ENCODE results near the gene TIMM10. TPM values are rescaled to one million over a fixed set of nuclear protein-coding genes. Genes with fewer than 3 reads are reported as not detected.

TIMM10 gene
- total and polyA plus RNA-seq, 11 donors = 36.6 to 135 (median 46.4) TPM

DNA sequence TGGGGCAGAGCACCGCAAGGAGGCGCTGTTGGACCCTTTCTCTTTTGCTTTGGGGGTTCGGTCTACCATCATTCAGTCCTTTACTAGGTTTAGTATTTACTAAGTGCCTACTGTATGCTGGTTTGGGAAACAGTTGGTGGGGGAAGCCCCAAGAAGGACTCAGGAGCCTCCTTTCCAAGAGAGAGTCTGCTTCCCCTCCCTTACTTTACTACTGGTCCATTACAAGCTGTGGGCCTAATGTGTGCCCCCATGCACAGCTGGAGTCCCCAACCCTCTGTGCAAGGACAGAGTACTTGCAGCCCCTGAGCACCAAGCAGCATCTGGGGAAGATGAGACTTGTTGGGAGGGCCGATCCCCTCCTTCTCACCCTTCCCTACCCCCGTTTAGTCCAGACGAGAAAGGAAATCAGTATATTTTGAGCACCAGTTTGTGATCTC lies 37.8 kb upstream of the TIMM10 start:
- intact Hi-C loops (cut with DNase I) = loop anchor here (1.0 to 10.0 kb wide), 6 partner anchors 70 to 946 kb away; partner anchors contain the start of gene YPEL4 (in 1 of the 10)
- Histone ChIP-seq H3K27me3 (no peaks in the 10 kb centered on the region), H3K36me3 (peaks cover 0 to 10% (median 0%) of the 10 kb centered on the region in 9 donors), H3K27ac (peak overlapping the region in 11 of 12 donors; percentile 76 to 94 (median 84)), H3K4me1 (peaks cover 0 to 59% (median 14%) of the 10 kb centered on the region in 12 donors), H3K9me3 (no peaks in the 10 kb centered on the region), H3K4me3 (peak overlapping the region; percentile 57 to 96 (median 78))
- TF ChIP-seq POLR2A (IDR thresholded peaks at IDR 0.05) = no peak
- TF ChIP-seq, protein P1, sequence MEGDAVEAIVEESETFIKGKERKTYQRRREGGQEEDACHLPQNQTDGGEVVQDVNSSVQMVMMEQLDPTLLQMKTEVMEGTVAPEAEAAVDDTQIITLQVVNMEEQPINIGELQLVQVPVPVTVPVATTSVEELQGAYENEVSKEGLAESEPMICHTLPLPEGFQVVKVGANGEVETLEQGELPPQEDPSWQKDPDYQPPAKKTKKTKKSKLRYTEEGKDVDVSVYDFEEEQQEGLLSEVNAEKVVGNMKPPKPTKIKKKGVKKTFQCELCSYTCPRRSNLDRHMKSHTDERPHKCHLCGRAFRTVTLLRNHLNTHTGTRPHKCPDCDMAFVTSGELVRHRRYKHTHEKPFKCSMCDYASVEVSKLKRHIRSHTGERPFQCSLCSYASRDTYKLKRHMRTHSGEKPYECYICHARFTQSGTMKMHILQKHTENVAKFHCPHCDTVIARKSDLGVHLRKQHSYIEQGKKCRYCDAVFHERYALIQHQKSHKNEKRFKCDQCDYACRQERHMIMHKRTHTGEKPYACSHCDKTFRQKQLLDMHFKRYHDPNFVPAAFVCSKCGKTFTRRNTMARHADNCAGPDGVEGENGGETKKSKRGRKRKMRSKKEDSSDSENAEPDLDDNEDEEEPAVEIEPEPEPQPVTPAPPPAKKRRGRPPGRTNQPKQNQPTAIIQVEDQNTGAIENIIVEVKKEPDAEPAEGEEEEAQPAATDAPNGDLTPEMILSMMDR (IDR thresholded peaks at IDR 0.05) = peak in 6 of 12 donors; percentile 20 to 91 (median 88)
- ATAC-seq (peak in 3 of 4 donors; percentile 4 to 51 (median 13)), DNase-seq (peak in 1 of 5 donors; percentile 80)
- 32 to 38% (median 33%) methylated on average over 5 to 6 of the region's 6 CpGs for WGBS, 4 donors

DNA sequence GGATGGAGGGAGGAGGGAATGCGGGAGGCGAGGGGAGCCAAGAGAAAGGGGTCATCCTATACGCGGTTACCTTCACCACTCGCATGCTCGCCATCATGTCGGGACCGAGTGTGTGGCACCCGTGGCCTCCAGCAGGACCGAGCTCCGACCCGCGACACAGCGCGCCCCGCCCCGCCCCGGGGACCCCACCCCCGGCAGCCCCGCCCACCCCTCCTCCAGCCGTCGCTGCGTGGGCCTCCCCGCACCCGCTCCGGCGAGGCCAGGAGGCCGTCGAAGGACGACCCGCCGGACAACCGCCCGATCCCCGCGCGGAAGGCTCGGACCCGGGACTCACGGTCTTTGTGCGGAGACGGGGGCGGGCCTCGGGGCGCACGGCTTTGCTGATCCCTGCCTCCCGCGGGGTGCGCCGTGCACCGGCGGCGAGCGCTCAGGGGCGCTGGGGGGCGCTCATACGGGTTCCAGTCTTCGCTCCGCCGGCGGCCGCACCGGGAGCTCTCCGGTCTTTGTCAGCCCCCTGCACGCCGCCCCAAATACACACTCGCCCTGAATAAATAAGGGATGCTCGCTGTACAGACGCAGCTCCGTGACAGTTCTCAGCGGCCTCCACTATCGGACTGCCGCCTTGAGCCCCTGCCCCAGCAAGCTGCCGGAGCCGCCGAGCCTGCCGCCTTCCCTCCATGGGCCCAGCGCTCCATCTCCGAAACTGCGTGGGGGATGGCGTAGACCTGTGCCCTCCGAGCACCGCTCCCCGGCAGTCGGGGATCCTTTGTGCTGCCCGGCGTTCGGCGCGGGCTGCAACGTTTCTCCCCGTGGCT lies 37.2 kb upstream of the TIMM10 start, which contains the start of gene UBE2L6:
TSS of gene UBE2L6 (minus strand) at position 158 of the 815 bp plus-strand sequence. CDS start at position 97, 61 bp downstream.
- H3K4me3 ChIP-seq = peak within 1 kb of the TSS; percentile 57 to 96 (median 78)
- intact Hi-C loops (cut with DNase I) = loop anchor here (1.0 to 10.0 kb wide), 7 partner anchors 71 to 947 kb away; partner anchors contain the start of gene YPEL4 (in 1 of the 10)
- peak; percentile 56 to 90 (median 85) for DNase-seq
- H3K36me3 ChIP-seq = peaks cover 0 to 16% (median 0%) of the 10 kb centered on the region in 9 donors
- H3K27ac ChIP-seq = peak within 1 kb of the TSS; percentile 61 to 94 (median 84)
- peak in 3 of 4 donors; percentile 80 to 87 (median 85) for ATAC-seq
- no peak for TF ChIP-seq POLR2A (IDR thresholded peaks at IDR 0.05)
- TF ChIP-seq, protein P1 (IDR thresholded peaks at IDR 0.05) = peak in 7 of 12 donors; percentile 81 to 94 (median 86)
- H3K4me1 ChIP-seq = peaks cover 0 to 65% (median 14%) of the 10 kb centered on the region in 12 donors
- H3K9me3 ChIP-seq = no peaks in the 10 kb centered on the region
- H3K27me3 ChIP-seq = no peaks in the 10 kb centered on the region
- 1% methylated on average over 28 to 92 of the region's 92 CpGs for WGBS, 4 donors

DNA sequence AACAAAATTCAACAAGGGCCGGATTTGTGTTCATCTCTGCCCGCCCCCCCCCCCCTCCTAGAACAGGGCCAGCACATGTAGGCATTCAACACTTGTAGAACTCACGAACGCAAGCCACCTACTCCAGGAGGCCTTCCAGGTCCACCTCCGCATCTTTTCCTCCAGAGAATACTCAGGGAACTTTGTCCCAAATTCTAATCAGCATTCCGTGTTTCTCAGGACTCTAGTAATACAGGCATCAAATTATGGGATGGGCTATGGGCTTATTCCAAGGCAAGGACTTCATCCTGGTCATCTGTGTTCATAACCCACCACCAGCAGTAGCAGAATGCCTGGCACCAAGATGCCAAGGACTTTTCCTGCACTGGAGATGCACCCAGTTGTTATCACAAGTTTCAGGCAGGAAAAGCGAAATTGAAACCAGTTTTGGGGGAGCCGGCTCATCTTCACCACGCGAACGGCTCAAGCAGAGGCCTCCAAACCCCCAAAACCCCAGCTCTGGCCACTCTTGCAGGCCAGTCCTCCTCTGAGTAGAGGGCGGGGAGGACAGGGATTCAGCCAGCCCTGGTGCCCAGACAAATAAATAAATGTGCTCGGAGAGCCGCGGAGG lies 36.5 kb upstream of the TIMM10 start:
- Histone ChIP-seq H3K27ac (peak overlapping the region; percentile 61 to 94 (median 84)), H3K9me3 (no peaks in the 10 kb centered on the region), H3K4me3 (peak overlapping the region; percentile 57 to 96 (median 78)), H3K36me3 (peaks cover 0 to 24% (median 0%) of the 10 kb centered on the region in 9 donors), H3K27me3 (no peaks in the 10 kb centered on the region), H3K4me1 (peaks cover 0 to 68% (median 17%) of the 10 kb centered on the region in 12 donors)
- WGBS, 4 donors = 19 to 23% (median 22%) methylated on average over 15 of the region's 15 CpGs
- intact Hi-C loops (cut with DNase I) = loop anchor here in 3 of 10 donors (2.0 to 10.0 kb wide), 4 partner anchors 78 to 948 kb away; partner anchors contain the start of gene YPEL4 (in 1 of the 3)
- TF ChIP-seq, protein P1 (IDR thresholded peaks at IDR 0.05) = no peak
- no peak for TF ChIP-seq POLR2A (IDR thresholded peaks at IDR 0.05)
- ATAC-seq (peak in 2 of 4 donors; percentile 2 to 41), DNase-seq (peak in 1 of 5 donors; percentile 28)
